Measurements from ENCODE around the gene SCUBE1.
A peak's percentile ranks its signal among the peaks of the same experiment; 100 is the strongest.
"Not testable (repeated sequence)": the region's sequence is repeated elsewhere in the genome, so short reads cannot be mapped to it uniquely, and the experiment has no call there.

The SCUBE1 gene

DNA sequence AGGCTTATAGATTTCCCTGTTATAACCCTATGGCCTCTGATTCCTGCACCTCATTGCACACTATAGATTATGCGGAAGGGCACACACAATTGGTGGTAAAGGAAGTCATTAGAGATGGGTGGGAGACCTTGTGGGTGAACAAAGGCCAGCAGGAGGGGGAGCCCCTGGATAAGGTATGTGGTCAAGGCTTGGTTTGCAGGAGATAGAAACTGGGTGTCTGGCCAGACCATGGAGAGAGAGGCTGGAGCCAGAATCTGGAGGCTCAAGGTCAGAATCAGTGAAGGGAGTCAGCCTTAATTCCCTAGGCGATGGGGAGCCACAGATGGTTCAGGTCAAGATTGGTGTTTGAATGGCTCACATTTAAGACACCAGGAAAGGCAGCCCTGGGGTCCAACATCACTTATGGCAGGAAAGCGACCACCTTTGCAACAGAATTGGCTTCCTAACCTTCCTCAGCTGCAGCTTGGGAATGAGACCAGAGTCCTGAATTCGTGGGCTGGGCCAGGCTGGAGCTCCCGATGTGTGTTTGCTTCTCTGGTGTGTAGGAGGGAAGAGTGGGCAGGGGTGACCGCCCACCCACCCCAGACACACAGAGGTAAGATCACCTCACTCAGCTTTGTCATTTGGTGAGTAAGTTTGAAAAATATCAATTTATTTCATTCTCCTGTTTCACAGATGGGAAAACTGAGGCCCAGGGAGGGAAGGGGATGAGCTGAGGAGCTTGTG lies 22.7 kb upstream of the SCUBE1 start:
- Mint-ChIP-seq H3K4me3 (no peak overlapping the region), H3K36me3 (ENCODE audit: low read depth) (no peaks in the 10 kb centered on the region), H3K9me3 (peaks cover 7% of the 10 kb centered on the region), H3K27ac (no peak overlapping the region), H3K27me3 (ENCODE audit: low read depth, poor library complexity) (peaks cover 41% of the 10 kb centered on the region), H3K4me1 (peaks cover 46% of the 10 kb centered on the region)
- TF ChIP-seq, protein P1, sequence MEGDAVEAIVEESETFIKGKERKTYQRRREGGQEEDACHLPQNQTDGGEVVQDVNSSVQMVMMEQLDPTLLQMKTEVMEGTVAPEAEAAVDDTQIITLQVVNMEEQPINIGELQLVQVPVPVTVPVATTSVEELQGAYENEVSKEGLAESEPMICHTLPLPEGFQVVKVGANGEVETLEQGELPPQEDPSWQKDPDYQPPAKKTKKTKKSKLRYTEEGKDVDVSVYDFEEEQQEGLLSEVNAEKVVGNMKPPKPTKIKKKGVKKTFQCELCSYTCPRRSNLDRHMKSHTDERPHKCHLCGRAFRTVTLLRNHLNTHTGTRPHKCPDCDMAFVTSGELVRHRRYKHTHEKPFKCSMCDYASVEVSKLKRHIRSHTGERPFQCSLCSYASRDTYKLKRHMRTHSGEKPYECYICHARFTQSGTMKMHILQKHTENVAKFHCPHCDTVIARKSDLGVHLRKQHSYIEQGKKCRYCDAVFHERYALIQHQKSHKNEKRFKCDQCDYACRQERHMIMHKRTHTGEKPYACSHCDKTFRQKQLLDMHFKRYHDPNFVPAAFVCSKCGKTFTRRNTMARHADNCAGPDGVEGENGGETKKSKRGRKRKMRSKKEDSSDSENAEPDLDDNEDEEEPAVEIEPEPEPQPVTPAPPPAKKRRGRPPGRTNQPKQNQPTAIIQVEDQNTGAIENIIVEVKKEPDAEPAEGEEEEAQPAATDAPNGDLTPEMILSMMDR (IDR thresholded peaks at IDR 0.05) = no peak
- DNase-seq = no peak

DNA sequence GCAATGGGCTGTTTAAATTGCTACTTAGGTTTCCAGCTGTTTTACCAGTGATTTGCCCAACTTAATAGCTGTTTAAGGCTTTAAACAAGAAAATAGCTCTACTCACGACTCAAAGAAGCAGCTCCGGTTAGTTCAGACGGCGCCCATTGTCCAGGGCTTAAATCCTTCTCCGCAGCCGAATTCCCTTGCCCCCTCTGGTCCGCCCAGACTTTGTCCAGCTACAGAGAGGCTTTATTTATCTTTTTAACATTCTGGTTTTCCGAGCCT lies 20.9 kb upstream of the SCUBE1 start:
- H3K27ac Mint-ChIP-seq = peak overlapping the region; percentile 89
- H3K4me3 Mint-ChIP-seq = no peak overlapping the region
- H3K36me3 Mint-ChIP-seq (ENCODE audit: low read depth) = no peaks in the 10 kb centered on the region
- no peak for DNase-seq
- peaks cover 28% of the 10 kb centered on the region for H3K4me1 Mint-ChIP-seq
- TF ChIP-seq, protein P1 (IDR thresholded peaks at IDR 0.05) = no peak
- H3K27me3 Mint-ChIP-seq (ENCODE audit: low read depth, poor library complexity) = peaks cover 30% of the 10 kb centered on the region
- peaks cover 7% of the 10 kb centered on the region for H3K9me3 Mint-ChIP-seq

DNA sequence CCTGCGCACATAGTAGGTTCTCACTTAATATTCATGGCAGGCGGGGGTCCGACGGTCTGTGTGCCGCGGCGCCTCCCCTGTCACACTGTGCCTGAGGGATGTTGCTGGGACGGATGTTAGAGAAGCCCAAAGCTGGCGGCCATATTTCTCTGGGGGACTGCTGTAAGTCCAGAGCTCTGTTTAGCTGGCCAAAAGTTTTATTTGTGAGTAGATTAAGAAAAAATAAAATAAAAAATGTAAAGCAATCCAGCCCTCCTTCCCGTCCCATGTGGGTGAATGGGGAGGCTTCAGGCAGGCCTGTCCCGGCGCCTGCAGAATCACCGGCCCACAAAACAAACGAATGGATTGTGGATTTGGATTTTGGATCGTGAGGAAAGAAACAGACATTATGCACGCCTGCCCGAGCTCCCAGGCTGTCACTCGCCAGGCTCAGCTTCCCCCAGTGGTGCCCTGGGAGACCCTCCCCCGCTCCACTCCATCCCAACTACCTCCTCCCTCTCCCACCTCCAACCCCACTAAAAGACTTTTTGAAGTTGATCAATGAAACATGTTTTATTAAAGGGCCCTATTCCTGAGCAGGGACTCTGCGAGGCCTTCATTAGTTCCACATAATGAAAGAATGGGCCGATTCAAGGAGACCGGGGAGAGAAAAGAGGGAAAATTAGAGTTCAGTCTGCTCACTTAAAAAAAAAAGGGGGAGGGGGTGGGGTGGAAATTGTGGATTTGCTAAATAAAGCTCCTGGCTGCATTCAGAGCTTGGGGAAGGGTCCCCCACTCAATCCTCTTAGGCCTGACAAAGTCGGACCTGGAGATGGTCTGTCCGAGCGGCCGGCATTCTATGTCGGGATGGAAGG lies 20.4 kb upstream of the SCUBE1 start:
- peaks cover 28% of the 10 kb centered on the region for H3K4me1 Mint-ChIP-seq

DNA sequence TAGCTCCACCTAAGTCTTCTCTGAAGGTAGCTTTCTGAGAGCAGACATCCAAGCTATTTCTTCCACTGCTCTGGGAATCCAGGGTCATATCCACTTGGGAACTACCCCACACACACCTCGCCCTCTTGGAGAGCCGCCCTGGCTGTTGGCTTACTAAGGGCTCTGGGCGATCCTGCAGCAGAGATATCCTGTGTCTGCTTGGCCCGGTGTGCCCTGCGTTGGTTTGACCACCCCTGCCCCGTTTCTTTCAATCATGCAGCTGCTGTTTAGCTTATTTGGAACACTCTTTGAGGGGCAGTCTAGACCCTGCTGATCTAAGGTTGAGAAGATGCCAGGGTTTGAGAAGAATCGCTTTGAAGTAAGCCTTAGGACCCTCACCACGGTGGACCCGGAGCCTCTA lies 17.4 kb upstream of the SCUBE1 start:
- Mint-ChIP-seq H3K4me1 (peaks cover 32% of the 10 kb centered on the region), H3K36me3 (ENCODE audit: low read depth) (no peaks in the 10 kb centered on the region), H3K4me3 (no peak overlapping the region), H3K9me3 (no peaks in the 10 kb centered on the region), H3K27me3 (ENCODE audit: low read depth, poor library complexity) (peaks cover 16% of the 10 kb centered on the region), H3K27ac (no peak overlapping the region)
- DNase-seq = no peak
- TF ChIP-seq, protein P1 (IDR thresholded peaks at IDR 0.05) = no peak

More for the DNA sequence above, 20.4 kb upstream of the SCUBE1 start:
- H3K27ac Mint-ChIP-seq = peak overlapping the region; percentile 89
- H3K36me3 Mint-ChIP-seq (ENCODE audit: low read depth) = no peaks in the 10 kb centered on the region
- H3K4me3 Mint-ChIP-seq = no peak overlapping the region
- peaks cover 7% of the 10 kb centered on the region for H3K9me3 Mint-ChIP-seq
- TF ChIP-seq, protein P1 (IDR thresholded peaks at IDR 0.05) = no peak
- peaks cover 27% of the 10 kb centered on the region for H3K27me3 Mint-ChIP-seq (ENCODE audit: low read depth, poor library complexity)
- no peak for DNase-seq

GRCh38 chr22:43356881-43357280 lies 13.7 kb upstream of the SCUBE1 start:
- Mint-ChIP-seq H3K4me3 (no peak overlapping the region), H3K9me3 (no peaks in the 10 kb centered on the region), H3K36me3 (ENCODE audit: low read depth) (no peaks in the 10 kb centered on the region), H3K27ac (no peak overlapping the region), H3K27me3 (ENCODE audit: low read depth, poor library complexity) (peaks cover 24% of the 10 kb centered on the region), H3K4me1 (peaks cover 7% of the 10 kb centered on the region)
- TF ChIP-seq, protein P1 (IDR thresholded peaks at IDR 0.05) = no peak
- no peak for DNase-seq

DNA sequence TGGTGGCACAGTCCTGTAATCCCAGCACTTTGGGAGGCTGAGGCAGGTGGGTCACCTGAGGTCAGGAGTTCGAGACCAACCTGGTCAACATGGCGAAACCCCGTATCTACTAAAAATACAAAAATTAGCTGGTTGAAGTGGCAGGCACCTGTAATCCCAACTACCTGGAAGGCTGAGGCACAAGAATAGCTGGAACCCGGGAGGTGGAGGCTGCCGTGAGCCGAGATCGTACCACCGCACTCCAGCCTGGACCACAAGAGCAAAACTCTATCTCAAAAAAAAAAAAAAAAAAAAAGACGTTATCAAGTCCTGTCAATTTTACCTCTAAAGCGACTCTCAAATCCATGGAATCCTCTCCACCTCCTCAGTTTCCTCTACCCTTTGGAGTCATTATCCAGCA lies 12.5 kb upstream of the SCUBE1 start:
- H3K27ac Mint-ChIP-seq; DNase-seq; H3K9me3 Mint-ChIP-seq; H3K4me1 Mint-ChIP-seq; H3K36me3 Mint-ChIP-seq (ENCODE audit: low read depth); H3K4me3 Mint-ChIP-seq: not testable (repeated sequence)
- peaks cover 30% of the 10 kb centered on the region for H3K27me3 Mint-ChIP-seq (ENCODE audit: low read depth, poor library complexity)

Data from nephron progenitor cell (in vitro differentiated cells).